SU-DHL-6 (cell line): ENCODE results near the gene FLNB.

Experiments used
- H2AFZ ChIP-seq: fragments of 200-600 bp; sonication (generic); 2 replicates; pipeline ENCODE4 v1.6.1; 2014; ENCODE audit warnings: low read depth, mild to moderate bottlenecking, moderate library complexity, mixed read lengths, antibody characterized with exemption, low read length; ENCODE audit not compliant: severe bottlenecking
- H3F3A ChIP-seq: fragments of 200-600 bp; shearing (Covaris generic); 2 replicates; pipeline ENCODE4 v1.6.0; 2016; ENCODE audit warnings: antibody characterized with exemption, mild to moderate bottlenecking; ENCODE audit not compliant: insufficient read depth
- H3K27ac ChIP-seq: fragments of 200-600 bp; sonication (generic); 2 replicates; pipeline ENCODE4 v1.5.1; 2016; ENCODE audit warnings: low read depth, mild to moderate bottlenecking, low read length, moderate library complexity, mixed read lengths
- H3K27me3 ChIP-seq: fragments of 200-600 bp; sonication (generic), shearing (Covaris generic); 2 replicates; pipeline ENCODE4 v1.6.0; 2014; ENCODE audit warnings: mild to moderate bottlenecking, low read length
- H3K36me3 ChIP-seq: fragments of 200-600 bp; sonication (generic); 2 replicates; pipeline ENCODE4 v1.6.1; 2014; ENCODE audit warnings: mild to moderate bottlenecking, low read length, mixed read lengths
- H3K4me2 ChIP-seq: fragments of 300-600, 200-600 bp; shearing (Covaris generic), sonication (generic); 2 replicates; pipeline ENCODE4 v1.6.0; 2014; ENCODE audit warnings: low read length, low read depth, mild to moderate bottlenecking; ENCODE audit not compliant: poor library complexity, severe bottlenecking
- H3K4me3 ChIP-seq: fragments of 200-600 bp; sonication (generic); 2 replicates; pipeline ENCODE4 v1.5.1; 2014; ENCODE audit warnings: antibody characterized with exemption, low read length, mild to moderate bottlenecking, mixed read lengths; ENCODE audit not compliant: insufficient read depth, poor library complexity, severe bottlenecking
- H3K79me2 ChIP-seq: fragments of 200-600 bp; sonication (generic); 2 replicates; pipeline ENCODE4 v1.6.1; 2014; ENCODE audit warnings: mild to moderate bottlenecking, low read length, moderate library complexity; ENCODE audit not compliant: insufficient read depth
- H3K9ac ChIP-seq: fragments of 200-600 bp; sonication (generic); 2 replicates; pipeline ENCODE4 v1.7.0; 2014; ENCODE audit warnings: mild to moderate bottlenecking, low read length
- H3K9me2 ChIP-seq: fragments of 200-600 bp; sonication (generic); replicated peaks from 2 replicates; pipeline ENCODE4 v1.6.1; 2014; ENCODE audit warnings: low read length; ENCODE audit not compliant: insufficient read depth
- H3K9me3 ChIP-seq: fragments of 200-600 bp; sonication (generic); 2 replicates; pipeline ENCODE4 v1.6.1; 2014; ENCODE audit warnings: low read length, mixed read lengths; ENCODE audit not compliant: insufficient read depth
- H4K20me1 ChIP-seq: fragments of 200-600 bp; sonication (generic); 2 replicates; pipeline ENCODE4 v1.6.1; 2014; ENCODE audit warnings: low read depth, mild to moderate bottlenecking, antibody characterized with exemption, low read length, moderate library complexity, mixed read lengths
- CTCF ChIP-seq: fragments of 200-600 bp; sonication (generic); IDR thresholded peaks from one replicate; pipeline ENCODE4 v1.5.1; 2017; ENCODE audit warnings: antibody characterized with exemption, mild to moderate bottlenecking, low read length, moderate library complexity; ENCODE audit not compliant: insufficient read depth, poor library complexity, severe bottlenecking
- EZH2phosphoT487 ChIP-seq: fragments of 200-600 bp; sonication (generic), shearing (Covaris generic); conservative IDR thresholded peaks from 2 replicates; pipeline ENCODE4 v1.6.1; 2018; ENCODE audit warnings: mild to moderate bottlenecking, antibody characterized with exemption, low read length, moderate library complexity, mixed read lengths

Gene FLNB

GRCh38 chr3:58090351-58090750 lies 82.1 kb downstream of the FLNB start:
- Histone ChIP-seq H4K20me1 (no peaks in the 10 kb centered on the region), H3K9me2 (no peaks in the 10 kb centered on the region), H3K36me3 (no peaks in the 10 kb centered on the region), H3K4me3 (no peak overlapping the region), H3K9me3 (no peaks in the 10 kb centered on the region), H3K27me3 (no peaks in the 10 kb centered on the region), H3F3A (no peaks in the 10 kb centered on the region), H3K79me2 (no peaks in the 10 kb centered on the region), H3K4me2 (no peak overlapping the region), H3K9ac (no peak overlapping the region), H3K27ac (no peak overlapping the region), H2AFZ (no peak overlapping the region)
- TF ChIP-seq EZH2phosphoT487 (no peak), CTCF (no peak)

DNA sequence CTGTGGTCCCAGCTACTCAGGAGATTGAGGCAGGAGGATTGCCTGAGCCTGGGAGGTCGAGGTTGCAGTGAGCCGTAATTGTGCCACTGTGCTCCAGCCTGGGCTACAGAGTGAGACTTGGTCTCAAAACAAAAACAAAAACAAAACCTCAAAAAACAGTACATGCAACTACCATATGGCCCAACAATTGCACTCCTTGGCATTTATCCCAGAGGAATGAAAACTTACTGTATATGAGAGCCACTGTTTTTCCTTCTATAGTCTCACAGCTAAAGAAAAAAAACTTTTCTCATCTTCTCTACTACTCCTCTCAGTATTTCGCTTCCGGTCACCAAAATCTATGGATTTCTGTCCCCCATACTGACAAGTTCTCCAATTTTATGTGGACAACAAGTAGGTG lies 84.3 kb downstream of the FLNB start:
- TF ChIP-seq CTCF (no peak), EZH2phosphoT487 (no peak)
- Histone ChIP-seq H3K9me2 (no peaks in the 10 kb centered on the region), H2AFZ (no peak overlapping the region), H3K27ac (no peak overlapping the region), H3K36me3 (no peaks in the 10 kb centered on the region), H3K4me2 (no peak overlapping the region), H4K20me1 (no peaks in the 10 kb centered on the region), H3K9ac (no peak overlapping the region), H3K9me3 (no peaks in the 10 kb centered on the region), H3K79me2 (no peaks in the 10 kb centered on the region), H3K27me3 (no peaks in the 10 kb centered on the region), H3F3A (no peaks in the 10 kb centered on the region), H3K4me3 (no peak overlapping the region)

DNA sequence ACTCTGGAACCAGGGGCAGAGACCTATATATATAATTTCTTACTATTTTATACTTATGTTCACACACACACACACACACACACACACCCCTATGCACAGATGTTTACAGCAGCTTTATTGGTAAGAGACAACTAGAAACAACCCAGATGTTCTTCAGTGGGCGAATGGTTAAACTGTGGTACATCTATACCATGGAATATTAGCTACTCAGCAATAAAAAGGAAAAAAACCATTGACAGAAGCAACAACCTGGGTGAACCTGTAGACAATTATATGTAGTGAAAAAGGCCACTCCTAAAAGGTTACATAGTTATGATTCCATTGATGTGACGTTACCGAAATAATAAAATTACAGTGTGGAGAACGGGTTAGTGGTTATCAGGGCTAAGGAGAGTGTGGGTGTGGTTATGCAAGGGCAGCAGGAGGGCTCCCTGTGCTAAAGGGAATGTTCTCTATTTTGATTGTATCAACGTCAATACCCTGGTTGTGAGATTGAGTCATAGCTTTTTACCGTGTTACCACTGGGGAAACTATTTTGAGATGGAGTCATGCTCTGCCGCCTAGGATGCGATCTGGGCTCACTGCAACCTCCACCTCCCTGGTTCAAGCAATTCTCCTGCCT lies 85.5 kb downstream of the FLNB start:
- Histone ChIP-seq H3F3A (no peaks in the 10 kb centered on the region), H3K4me3 (no peak overlapping the region), H3K27me3 (no peaks in the 10 kb centered on the region), H3K79me2 (no peaks in the 10 kb centered on the region), H4K20me1 (no peaks in the 10 kb centered on the region), H2AFZ (no peak overlapping the region), H3K9ac (no peak overlapping the region), H3K9me3 (no peaks in the 10 kb centered on the region), H3K9me2 (no peaks in the 10 kb centered on the region), H3K36me3 (no peaks in the 10 kb centered on the region), H3K27ac (no peak overlapping the region), H3K4me2 (no peak overlapping the region)
- TF ChIP-seq EZH2phosphoT487 (no peak), CTCF (no peak)
